T-helper 2 cell treated with Interferon-gamma antibody and Interleukin-4, amounts not matched to agents 5 μg/mL and 100 μg/mL, for 36 hours (primary cell): ENCODE data around the gene NCAPH2.

Source experiments
- DNase-seq: peaks from one replicate; pipeline ENCODE4 v3.0.0; 2021; ENCODE audit warnings: low spot score
- H3K27ac Mint-ChIP-seq: one replicate; pipeline ENCODE4 v1.8.0; 2021; ENCODE audit warnings: mild to moderate bottlenecking, mixed read lengths
- H3K27me3 Mint-ChIP-seq: one replicate; pipeline ENCODE4 v1.8.0; 2021; ENCODE audit warnings: low read depth, mixed read lengths
- H3K36me3 Mint-ChIP-seq: one replicate; pipeline ENCODE4 v1.8.0; 2021; ENCODE audit warnings: low read depth, mixed read lengths
- H3K4me1 Mint-ChIP-seq: one replicate; pipeline ENCODE4 v1.8.0; 2021; ENCODE audit warnings: low read depth, mixed read lengths
- H3K4me3 Mint-ChIP-seq: one replicate; pipeline ENCODE4 v1.8.0; 2022; ENCODE audit warnings: mild to moderate bottlenecking, moderate library complexity, mixed read lengths
- H3K9me3 Mint-ChIP-seq: one replicate; pipeline ENCODE4 v1.8.0; 2021; ENCODE audit warnings: mixed read lengths

Gene NCAPH2

GRCh38 chr22:50507991-50508884 is at the start of gene NCAPH2:
Gene NCAPH2, plus strand, starts transcription at chr22:50508224. Its CDS starts 114 bp downstream, at chr22:50508338.
- DNase-seq, result peak; percentile 98
- H3K4me3 Mint-ChIP-seq, result peak within 1 kb of the TSS; percentile 99
- no peaks in the 10 kb centered on the region for H3K9me3 Mint-ChIP-seq
- peak within 1 kb of the TSS; percentile 96 for H3K27ac Mint-ChIP-seq
- peaks cover 14% of the 10 kb centered on the region for H3K4me1 Mint-ChIP-seq
- H3K27me3 Mint-ChIP-seq, result no peaks in the 10 kb centered on the region
- peaks cover 19% of the 10 kb centered on the region for H3K36me3 Mint-ChIP-seq

GRCh38 chr22:50459016-50459415 is 49.0 kb upstream of the NCAPH2 start:
- Mint-ChIP-seq H3K27me3 (no peaks in the 10 kb centered on the region), H3K36me3 (peaks cover 42% of the 10 kb centered on the region), H3K27ac (no peak overlapping the region)

GRCh38 chr22:50459496-50460140 is 48.4 kb upstream of the NCAPH2 start:
- no peaks in the 10 kb centered on the region for H3K4me1 Mint-ChIP-seq
- DNase-seq, result no peak
- no peaks in the 10 kb centered on the region for H3K27me3 Mint-ChIP-seq
- H3K9me3 Mint-ChIP-seq, result no peaks in the 10 kb centered on the region
- peaks cover 42% of the 10 kb centered on the region for H3K36me3 Mint-ChIP-seq
- no peak overlapping the region for H3K27ac Mint-ChIP-seq
- H3K4me3 Mint-ChIP-seq, result no peak overlapping the region

More at GRCh38 chr22:50459016-50459415, 49.0 kb upstream of the NCAPH2 start:
- no peak for DNase-seq
- Mint-ChIP-seq H3K4me1 (no peaks in the 10 kb centered on the region), H3K9me3 (no peaks in the 10 kb centered on the region), H3K4me3 (no peak overlapping the region)

DNA sequence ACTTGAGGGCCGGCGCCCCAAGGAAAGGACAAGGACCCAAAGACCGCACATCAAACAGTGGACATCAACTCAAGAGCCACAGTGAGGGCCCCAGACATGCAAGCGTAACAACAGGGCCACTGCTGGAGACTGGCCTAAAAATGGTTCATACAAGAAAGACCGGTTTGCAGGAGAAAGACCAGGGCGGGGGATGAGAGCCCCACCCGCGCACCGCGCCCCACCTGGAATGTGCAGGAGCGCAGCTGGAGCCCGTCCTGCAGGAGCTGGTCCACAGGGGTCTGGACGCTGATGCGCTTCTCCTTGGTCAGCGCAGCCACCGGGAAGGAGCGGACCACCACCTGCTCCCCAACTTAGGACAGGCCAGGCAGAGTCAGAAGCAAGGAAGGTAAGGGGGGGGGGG is 47.1 kb upstream of the NCAPH2 start:
- H3K27me3 Mint-ChIP-seq, result no peaks in the 10 kb centered on the region
- H3K27ac Mint-ChIP-seq, result no peak overlapping the region
- H3K4me3 Mint-ChIP-seq, result no peak overlapping the region
- H3K36me3 Mint-ChIP-seq, result peaks cover 42% of the 10 kb centered on the region
- DNase-seq, result no peak
- no peaks in the 10 kb centered on the region for H3K4me1 Mint-ChIP-seq
- H3K9me3 Mint-ChIP-seq, result no peaks in the 10 kb centered on the region

DNA sequence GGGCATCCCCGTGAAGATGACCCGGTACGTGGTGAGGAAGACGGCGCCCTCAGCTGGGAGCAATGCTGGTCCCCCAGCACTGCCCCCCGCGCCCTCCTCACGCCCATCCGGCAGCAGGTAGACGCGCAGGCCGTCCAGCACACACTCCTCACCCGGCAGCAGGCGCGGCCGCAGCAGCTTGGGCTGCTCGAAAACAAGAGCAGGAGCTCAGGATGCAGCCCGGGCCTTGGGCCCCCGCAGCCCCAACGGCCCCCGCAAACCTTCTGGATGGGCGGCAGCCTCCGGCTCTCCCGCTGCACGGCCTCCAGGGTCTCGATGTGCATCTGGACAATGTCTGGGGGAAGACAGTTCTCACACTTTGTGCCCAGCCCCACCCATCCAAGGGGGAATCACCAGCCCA is 46.5 kb upstream of the NCAPH2 start:
- no peak for DNase-seq
- Mint-ChIP-seq H3K36me3 (peaks cover 48% of the 10 kb centered on the region), H3K4me3 (no peak overlapping the region), H3K9me3 (no peaks in the 10 kb centered on the region), H3K27ac (no peak overlapping the region), H3K27me3 (no peaks in the 10 kb centered on the region), H3K4me1 (no peaks in the 10 kb centered on the region)

GRCh38 chr22:50461979-50462540 is 46.0 kb upstream of the NCAPH2 start:
- Mint-ChIP-seq H3K4me1 (no peaks in the 10 kb centered on the region), H3K27me3 (no peaks in the 10 kb centered on the region), H3K36me3 (peaks cover 51% of the 10 kb centered on the region), H3K27ac (no peak overlapping the region), H3K4me3 (no peak overlapping the region), H3K9me3 (no peaks in the 10 kb centered on the region)
- no peak for DNase-seq

DNA sequence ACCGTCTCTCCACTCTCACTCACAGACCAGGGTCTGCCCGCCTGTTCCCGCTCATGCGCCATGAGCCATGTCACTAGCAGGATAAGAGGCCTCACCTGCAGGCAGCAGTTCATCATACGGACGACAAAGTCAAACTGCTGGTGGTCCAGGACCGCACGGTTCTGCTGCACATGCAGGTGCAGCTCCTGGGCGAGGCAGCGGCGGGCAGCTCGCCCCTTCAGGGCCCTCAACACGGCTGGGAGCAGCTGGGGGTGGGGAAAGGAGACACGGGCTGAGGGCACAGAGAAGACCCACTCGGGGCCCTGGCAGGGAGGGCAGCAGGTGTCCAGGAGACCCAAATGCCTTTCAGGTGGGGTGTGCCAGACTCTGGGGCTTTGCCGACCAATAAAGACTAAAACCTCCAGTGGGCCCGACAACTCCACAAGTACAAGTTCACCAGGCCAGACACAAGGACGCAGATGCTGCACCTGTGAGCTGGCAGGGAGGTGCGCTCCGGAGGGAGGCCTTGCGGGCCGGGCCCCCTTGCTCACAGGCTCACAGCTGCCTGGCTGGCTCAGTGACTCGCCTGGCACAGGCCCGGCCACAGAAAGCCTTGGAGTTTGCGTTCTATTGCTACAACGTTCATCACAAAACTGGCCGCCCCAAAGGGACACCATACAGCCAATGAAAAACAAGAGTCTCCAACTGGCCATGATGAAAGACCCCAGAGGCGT is 44.7 kb upstream of the NCAPH2 start:
- DNase-seq, result no peak
- H3K27ac Mint-ChIP-seq, result no peak overlapping the region
- H3K4me3 Mint-ChIP-seq, result no peak overlapping the region
- H3K27me3 Mint-ChIP-seq, result no peaks in the 10 kb centered on the region
- H3K4me1 Mint-ChIP-seq, result peaks cover under 1% of the 10 kb centered on the region
- no peaks in the 10 kb centered on the region for H3K9me3 Mint-ChIP-seq
- peaks cover 51% of the 10 kb centered on the region for H3K36me3 Mint-ChIP-seq

DNA sequence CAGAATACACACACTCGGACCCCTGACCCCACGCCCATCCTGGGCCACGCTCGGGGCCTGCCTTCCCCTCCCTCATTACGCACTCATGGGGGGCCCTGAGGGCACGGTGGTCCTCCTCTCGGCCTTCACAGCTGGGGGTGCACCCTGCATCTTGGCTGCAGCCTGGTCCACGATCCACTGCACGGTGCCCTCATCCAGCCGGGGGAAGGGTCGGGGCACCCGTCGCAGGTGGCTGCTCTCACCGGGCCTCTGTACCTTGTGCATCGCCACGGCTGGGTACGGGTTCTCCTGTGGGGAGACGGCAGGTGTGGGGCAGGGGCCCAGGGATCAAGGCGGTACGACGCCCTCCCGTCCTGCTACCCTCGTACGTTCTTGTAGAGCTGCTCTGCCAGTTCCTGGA is 43.6 kb upstream of the NCAPH2 start:
- Mint-ChIP-seq H3K9me3 (no peaks in the 10 kb centered on the region), H3K27ac (no peak overlapping the region), H3K4me1 (peaks cover 10% of the 10 kb centered on the region), H3K36me3 (peaks cover 45% of the 10 kb centered on the region), H3K27me3 (no peaks in the 10 kb centered on the region), H3K4me3 (no peak overlapping the region)
- DNase-seq, result no peak

DNA sequence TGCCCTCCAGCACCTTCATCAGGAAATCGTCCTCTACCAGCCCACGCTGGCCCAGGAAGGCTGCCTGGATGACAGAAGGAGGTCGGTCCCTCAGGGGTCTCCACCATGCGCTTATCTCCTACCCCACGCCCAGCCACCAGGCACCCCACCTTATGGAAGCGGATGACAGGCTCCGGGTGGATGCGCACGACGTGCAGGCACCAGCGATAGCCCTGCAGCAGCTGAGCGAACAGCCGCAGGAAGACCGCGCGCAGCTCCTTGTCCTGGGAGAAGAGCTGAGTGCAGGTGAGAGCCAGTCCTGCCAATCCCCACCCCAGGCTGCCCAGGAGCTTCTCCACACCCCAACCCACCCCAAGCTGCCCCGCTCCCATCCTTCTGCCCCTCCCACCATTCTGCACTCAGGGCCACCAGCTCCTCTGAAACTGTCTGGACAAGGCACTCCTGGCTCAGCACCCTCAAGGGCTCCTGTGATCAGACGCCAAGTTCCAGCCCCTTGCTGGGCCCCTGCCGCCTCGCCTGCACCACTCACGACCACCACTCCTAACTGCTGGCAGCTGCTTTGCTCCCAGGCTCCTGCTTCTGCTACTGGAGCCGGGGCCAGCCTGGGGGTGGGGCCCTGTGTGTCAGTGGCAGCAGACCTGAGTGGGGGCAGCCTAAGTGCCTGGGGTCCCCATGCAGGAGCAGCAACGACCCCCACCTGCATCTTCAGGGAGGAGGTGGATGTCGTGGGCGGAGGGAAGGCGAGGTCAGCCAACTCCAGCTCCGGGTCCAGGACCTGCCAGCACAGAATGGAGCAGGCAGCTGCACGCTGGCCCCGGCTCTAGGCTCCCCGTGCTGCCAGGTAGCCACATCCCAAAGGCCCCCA is 42.7 kb upstream of the NCAPH2 start:
- H3K4me3 Mint-ChIP-seq, result no peak overlapping the region
- H3K27me3 Mint-ChIP-seq, result no peaks in the 10 kb centered on the region
- H3K4me1 Mint-ChIP-seq, result peaks cover 13% of the 10 kb centered on the region
- H3K9me3 Mint-ChIP-seq, result no peaks in the 10 kb centered on the region
- no peak for DNase-seq
- no peak overlapping the region for H3K27ac Mint-ChIP-seq
- H3K36me3 Mint-ChIP-seq, result peaks cover 42% of the 10 kb centered on the region

DNA sequence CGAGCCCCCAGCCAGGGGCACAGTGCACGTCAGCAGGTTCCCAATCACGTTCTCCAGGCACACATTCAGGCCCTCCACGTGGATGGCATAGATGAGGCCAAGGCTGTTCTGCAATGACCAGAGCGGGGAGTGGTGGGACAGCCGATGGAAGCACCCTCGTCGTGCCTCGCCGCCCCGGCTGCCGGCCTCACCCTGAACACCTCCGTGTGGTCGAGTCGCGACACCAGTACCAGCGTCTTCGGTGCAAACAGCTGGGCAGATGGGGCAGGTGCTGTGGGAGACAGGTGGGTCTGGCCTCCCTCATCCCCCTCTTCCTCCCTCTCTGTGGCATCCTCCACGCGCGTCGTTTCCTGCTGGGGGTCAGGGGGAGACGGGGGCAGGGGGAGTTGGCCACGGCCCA is 40.7 kb upstream of the NCAPH2 start:
- Mint-ChIP-seq H3K36me3 (peaks cover 37% of the 10 kb centered on the region), H3K27me3 (no peaks in the 10 kb centered on the region), H3K9me3 (no peaks in the 10 kb centered on the region), H3K4me3 (no peak overlapping the region), H3K27ac (no peak overlapping the region), H3K4me1 (peaks cover 29% of the 10 kb centered on the region)
- no peak for DNase-seq

DNA sequence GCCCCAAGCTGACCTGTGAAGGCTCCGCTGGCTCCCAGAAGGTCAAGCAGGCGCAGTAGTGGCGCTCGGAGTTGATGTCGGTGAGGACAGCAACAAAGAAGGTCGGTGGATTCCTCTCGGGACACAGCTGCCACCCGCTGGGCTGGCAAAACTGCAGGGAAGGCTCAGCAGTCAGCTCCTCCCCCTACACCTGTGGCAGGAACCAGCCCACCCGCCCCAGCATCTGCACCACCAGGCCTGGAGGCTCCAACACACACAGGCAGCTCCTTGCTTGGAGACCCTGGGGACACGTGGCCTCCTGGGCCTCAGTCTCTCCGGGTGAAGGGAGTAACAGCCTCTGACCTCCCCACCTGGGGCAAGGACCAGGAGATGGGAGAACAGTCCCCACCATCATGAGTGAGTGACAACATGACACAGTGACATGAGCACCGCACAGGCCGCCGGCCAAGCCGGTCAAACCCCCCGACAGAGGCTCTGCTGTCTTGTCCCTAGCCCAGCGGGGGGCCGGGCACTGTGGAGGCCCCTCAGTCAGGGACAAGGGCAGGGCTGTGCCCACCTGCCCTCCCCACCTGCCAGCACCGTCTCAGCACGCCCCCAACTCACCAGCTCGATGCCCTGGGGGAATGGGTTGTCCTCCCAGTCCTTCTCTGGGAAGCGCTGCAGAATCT is 40.1 kb upstream of the NCAPH2 start:
- Mint-ChIP-seq H3K27me3 (no peaks in the 10 kb centered on the region), H3K4me3 (peak overlapping the region; percentile 43), H3K4me1 (peaks cover 32% of the 10 kb centered on the region), H3K27ac (peak overlapping the region; percentile 57), H3K9me3 (no peaks in the 10 kb centered on the region), H3K36me3 (peaks cover 38% of the 10 kb centered on the region)
- no peak for DNase-seq

GRCh38 chr22:50468626-50469025 is 39.4 kb upstream of the NCAPH2 start:
- H3K4me3 Mint-ChIP-seq, result peak overlapping the region; percentile 79
- peaks cover 38% of the 10 kb centered on the region for H3K4me1 Mint-ChIP-seq
- H3K36me3 Mint-ChIP-seq, result peaks cover 37% of the 10 kb centered on the region
- DNase-seq, result no peak
- H3K27me3 Mint-ChIP-seq, result no peaks in the 10 kb centered on the region
- no peaks in the 10 kb centered on the region for H3K9me3 Mint-ChIP-seq
- peak overlapping the region; percentile 90 for H3K27ac Mint-ChIP-seq
